Measurements from ENCODE around the gene DHCR24.
A peak's percentile ranks its signal among the peaks of the same experiment; 100 is the strongest.

Gene DHCR24

DNA sequence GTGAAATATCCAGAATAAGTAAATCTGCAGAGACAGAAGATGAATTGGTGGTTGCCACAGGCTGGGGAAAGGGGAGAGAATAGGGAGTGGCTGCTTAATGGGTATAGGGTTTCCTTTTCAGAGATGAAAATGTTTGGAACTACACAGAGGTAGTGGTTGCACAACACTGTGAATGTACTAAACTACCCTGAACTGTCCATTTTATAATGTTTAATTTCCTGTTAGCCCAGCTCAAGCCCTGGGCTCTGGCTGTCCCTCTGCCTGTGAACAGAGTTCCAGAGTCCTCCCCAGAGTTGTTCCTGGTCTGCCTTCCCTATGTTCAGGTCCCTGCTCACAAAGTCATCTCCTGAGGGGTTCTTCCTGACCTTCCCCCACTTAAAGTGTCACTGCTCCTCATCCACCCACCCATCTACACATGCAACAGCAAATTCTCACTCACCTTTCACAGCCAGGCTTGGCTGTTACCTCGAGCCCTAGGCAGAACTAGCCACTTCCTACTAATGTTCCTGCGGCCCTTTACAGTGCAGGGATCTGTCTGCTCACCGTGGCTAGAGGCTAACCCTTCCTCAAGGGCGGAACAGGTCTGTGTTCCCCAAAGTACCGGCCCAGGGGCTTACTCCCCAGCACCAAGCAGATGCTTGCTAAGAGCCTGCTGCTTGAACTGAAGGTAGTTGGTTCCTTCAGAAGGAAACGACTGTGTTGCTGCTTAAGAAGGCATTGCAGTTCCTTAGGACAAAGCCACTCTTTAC lies 22.4 kb downstream of the DHCR24 start:
- no peak for DNase-seq (ENCODE audit: low spot score)

DNA sequence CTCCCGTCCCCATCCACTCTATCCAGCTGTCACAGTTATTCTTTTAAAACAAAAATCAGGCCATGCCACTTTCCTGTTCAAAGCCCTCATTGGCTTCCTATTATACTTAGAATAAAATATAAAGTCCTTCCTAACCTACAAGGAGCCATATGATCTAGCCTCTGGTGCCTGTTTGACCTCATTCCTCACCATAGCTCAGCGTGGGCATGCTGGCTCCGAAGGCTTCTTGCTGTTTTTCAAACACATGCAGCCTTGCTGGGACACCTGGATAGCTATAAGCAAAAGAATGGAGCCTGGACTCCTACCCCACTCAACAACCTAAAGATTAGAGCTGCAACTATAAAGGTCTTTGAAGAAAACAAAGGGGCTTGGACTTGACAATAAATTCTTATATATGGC lies 23.7 kb downstream of the DHCR24 start:
- peak; percentile 35 for DNase-seq (ENCODE audit: low spot score)

DNA sequence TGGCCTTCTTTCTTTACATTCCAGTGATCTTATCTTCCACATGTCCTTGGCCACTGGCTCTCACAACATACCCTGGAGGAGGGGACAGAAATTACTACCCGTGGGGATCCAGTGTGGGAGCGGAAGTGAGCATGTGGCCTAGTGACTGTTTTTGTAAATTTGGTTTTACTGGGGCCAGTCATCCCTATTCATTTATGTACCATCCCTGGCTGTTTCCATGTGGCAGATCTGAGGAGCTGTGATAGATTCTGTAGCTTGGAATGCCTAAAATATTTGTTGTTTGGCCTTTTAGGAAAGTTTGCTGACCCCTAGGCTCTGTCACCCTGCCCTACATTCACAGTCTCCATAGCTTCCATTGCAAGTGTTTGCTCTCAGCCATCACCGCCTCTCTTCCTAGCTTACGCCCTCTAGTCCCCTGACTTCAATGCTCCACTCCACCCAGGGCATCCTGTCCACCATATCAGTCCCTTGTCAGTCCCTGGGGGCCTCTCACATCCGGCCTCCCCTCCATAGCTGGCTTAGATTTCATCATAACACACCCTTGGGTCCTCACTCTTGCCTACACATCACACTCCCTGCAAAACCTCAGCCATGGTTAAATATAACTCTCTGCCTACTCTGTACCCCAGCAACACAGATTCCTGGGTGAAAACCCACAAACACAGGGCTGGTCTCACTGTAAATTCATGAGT lies 25.8 kb downstream of the DHCR24 start:
- DNase-seq (ENCODE audit: low spot score), result no peak

DNA sequence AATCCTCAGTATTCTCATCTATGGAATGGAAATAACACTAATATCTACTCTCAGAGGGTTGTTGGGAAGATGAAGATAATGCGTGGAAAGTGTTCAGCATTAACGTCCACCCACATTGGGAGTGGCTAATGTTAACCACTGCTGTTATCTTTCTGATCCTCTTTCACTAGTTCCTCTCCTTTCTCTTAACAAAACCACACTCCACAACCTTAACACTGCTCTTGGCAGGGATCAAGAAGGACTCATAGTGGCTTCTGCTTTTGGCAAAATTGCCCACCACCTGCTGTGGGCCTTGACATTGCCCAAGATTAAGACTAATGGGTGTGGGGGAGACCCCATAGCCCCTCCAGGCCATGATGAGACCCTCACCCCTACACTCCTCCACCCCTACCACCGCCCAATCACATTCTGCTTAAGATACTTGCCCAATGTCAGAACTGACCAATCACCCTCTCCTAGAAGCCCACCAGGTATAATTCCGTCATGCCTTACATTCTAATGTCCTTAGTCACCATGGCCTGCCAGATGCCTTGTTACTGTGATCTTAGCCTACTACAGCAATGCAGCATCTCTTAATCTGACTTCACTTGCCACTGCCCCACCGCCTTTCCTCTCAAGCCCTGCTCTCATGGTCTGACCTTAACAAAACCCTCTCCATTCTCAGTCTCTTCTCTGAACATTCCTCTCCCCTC lies 27.1 kb downstream of the DHCR24 start:
- no peak for DNase-seq (ENCODE audit: low spot score)

DNA sequence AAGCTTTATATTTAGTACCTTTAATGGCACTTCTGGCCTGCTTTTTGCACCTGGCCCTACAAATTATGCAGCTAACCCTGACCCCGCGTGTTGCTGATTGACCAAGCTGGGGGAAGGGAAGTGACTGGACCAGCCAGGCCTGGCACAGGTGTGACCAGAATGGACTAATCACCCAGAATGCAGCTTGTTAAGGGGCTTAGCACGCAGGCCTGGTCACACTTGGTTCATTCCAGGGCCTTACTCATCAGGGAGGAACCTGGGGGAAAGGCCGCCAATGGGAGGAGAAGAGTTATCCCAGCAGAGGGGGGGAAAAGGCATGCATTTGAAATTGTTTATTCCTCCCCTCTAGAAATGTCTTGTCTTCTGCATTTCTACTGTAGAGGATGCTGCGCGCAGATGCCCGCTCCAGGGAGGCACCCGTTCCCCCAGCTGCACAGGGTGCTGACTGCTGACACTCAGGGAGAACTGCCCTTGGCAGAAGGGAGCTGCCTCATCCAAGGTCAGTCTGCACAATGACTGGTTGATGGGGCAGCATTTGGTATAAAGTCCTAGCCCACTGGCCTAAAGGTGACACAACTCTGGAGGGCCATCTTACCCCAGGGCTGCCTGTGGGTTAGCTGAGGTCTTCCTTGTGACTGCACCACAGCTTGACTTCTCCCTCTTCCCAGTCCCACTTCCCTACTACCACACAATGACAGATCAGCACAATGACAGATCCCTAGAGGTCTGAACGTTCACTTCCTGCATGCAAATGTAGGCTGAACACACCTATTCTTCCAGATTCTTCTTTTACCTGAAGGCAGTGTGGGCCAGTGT lies 29.0 kb downstream of the DHCR24 start:
- no peak for DNase-seq (ENCODE audit: low spot score)

DNA sequence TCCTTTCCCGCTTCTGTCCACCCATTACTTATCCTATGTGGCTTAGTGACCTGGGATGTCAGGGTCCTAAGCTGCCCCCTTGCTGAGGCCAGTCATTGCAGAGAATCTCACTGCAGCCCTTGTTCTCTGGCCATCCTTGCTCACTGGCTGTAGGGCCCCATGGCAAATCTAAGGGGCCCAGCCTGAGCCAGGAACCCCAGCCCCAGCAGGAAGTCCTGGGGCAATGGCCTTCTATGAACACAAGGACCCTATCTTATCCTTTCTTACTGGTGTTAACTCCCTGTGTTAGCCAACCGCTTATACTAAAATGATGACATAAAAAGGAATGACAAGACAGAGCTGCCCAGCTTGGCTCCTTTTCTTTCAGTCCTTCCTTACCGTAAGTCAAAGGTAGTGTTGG lies 29.9 kb downstream of the DHCR24 start:
- DNase-seq (ENCODE audit: low spot score), result no peak

DNA sequence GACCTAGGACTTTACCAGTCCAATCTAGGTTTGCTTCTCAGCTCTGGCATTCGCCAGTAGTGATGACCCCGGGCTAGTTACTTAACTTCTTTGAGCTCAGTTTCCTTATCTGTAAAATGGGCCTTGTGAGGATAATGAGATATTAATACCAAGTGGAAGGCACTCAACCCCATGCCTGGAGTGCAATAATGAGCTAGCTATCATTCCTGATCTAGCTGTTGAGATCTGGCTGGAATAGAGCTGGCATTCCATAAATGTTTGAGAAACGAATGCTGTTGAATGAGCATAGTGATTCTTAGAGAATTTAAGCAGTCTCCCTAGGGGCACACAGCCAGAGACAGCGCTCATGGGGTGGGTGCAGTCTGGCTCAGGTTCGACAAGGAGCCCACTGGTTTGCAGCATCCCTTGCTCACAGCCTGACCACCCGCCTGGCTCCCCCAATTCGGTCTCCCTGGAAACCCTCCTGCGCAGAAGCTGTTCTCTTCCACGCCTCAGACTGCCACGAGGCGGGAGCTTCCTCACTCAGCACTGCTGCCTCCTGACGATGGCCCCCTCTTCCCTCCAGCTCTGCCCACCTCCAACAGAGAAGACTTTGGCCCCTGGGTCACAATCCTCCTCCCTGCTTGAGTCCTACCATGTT lies 32.5 kb downstream of the DHCR24 start:
- no peak for DNase-seq (ENCODE audit: low spot score)

DNA sequence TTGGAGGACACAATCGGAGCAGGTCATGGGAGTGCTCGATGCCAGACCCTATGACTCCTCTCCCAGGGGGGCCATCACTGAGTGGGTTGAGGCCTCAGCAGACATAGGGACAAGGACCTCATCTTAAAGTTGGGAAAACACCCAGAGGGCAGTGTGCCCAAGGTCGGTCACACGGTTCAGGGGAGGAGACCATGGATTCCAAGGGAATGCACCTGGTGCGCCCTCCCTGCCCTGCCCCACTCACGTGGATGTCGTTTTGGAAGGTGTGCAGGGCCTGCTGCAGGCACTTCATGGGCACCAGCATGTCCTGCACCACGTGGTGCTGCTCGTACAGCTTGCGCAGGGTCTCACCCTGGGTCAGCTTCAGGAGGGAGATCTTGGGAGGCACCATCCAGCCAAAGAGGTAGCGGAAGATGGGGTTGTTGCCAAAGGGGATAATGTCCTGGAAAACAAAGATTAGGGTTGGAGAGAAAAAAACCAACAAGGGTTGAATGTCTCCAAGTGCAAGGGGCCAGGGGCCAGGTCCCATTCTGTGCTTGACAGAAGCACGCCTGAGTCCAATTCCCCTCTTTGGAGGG lies 33.1 kb downstream of the DHCR24 start:
- DNase-seq (ENCODE audit: low spot score), result no peak

DNA sequence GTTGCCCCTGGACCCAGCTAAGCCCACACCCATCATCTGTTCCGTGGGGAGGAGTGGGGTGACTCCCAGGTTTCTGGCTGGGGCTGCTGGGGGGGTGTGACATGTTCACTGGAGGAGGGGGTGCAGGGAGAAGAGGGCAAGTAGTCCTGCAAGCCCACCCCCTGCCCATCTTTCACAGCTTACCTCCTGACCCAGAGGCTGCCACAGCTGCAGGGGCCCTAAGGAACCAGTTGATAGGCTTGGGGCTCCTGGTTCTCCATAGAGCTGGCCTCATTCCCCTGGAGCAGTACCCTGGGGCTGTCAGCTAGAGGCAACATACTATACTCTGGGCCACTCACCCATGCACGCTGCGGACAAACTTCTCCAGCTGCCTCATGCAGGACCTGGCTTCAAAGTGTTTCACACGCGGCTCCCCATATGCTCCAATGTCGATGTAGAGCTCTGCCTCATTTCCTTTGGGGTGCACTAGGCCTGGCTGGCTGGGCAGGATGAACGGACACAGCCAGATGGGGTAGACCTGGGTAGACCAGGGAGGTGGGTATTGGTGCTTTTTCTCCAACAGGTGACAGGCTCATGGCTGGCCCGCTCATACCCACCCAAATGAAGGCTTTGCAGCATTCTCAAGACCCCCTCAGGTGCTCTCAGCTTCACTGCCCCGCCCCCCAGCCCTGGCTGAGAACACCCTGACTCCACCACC lies 33.8 kb downstream of the DHCR24 start:
- DNase-seq (ENCODE audit: low spot score), result no peak

DNA sequence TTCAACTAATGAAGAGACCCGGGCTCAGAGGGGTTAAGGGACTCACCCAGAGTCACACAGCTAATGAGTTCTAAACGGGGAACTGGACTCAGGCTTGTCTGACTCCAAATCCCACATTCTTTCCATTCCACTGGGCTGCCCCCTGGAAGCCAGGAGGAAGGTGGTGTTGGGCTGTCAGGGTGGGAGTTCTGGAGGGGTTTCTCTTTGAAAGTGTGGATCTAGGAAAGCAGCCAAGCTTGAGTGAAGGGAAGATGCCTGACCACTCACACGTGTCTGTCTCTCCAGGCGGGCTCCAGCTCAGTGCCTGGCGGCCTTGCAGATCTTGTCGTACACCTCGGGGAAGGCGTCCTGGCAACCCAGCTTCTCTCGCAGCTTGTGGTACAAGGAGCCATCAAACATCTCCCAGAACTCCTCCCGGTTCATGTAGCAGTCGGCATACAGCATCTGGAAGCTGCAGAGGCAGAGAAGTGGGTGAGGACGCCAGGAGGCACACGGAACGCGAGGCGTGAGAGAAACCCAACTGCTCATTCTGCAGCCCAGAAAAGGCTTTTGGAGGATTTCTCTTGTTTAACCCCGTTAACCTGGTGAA lies 35.0 kb downstream of the DHCR24 start:
- no peak for DNase-seq (ENCODE audit: low spot score)

DNA sequence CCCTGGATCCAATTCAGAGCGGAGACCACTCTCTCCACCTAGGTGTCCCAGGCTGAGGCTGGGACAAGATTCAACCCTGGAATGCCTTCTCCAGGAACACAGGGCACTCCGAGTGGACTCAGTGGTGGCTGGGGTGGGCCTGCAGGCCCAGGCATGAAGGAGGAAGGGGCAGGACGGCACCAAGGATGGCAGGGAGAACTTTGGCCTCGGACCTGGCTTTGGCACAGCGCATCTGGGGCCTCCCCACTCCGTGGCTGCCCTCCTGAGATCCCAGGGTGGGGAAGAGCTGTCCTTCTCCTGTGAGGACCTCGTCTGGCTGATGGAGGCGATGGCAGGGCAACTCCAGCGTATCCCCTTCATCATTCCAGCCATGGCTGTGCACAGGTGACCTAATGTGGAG lies 35.6 kb downstream of the DHCR24 start:
- no peak for DNase-seq (ENCODE audit: low spot score)

DNA sequence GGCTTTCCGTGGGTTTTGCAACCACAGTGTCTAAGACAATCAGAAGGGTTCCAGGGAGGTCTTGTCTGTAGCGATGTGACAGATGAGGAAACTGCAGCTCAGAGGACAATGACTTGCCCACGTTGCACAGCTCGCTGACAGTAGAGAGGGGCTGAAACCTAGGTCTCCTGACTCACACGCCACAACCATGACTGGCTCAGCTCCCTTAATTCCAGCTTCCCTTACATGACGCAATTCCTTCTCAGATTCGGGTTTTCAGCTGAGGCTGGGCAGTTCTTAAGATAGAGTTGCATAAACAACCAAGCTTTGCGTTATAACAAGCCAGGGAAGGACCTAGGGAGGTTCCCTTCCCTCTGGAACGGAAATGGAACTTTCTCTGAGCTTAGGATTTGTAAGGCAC lies 36.3 kb downstream of the DHCR24 start:
- no peak for DNase-seq (ENCODE audit: low spot score)

DNA sequence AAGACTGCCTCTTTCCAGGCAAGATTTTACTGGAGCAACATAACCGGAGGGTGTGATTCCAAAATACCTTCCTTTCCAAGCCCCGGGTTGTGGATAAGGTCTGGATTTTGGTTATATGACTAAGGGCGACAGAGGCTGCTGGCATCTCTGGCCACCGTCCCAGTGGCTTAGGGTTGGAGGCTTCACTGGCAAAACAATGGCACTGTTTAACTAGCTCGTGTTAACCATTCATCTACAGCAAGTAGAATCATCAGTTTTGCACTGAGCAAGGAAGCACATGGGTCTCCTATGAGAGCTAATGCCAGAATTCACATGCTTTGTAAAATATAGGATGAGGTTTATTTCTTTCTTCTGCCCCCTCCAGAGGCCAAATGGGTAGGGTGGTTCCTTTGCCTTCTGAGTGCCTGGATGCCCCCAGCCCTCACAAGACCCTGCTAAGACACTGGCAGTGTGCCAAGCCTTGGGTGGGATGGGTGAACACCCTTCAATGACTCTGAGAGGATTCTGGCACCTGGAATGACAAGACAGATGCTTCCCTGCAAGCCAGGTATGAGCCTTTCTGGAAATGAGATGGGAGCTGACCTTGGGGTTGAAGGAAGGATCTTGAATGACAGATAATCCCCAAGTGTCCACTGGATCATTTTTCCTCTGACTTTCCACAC lies 36.8 kb downstream of the DHCR24 start:
- no peak for DNase-seq (ENCODE audit: low spot score)

DNA sequence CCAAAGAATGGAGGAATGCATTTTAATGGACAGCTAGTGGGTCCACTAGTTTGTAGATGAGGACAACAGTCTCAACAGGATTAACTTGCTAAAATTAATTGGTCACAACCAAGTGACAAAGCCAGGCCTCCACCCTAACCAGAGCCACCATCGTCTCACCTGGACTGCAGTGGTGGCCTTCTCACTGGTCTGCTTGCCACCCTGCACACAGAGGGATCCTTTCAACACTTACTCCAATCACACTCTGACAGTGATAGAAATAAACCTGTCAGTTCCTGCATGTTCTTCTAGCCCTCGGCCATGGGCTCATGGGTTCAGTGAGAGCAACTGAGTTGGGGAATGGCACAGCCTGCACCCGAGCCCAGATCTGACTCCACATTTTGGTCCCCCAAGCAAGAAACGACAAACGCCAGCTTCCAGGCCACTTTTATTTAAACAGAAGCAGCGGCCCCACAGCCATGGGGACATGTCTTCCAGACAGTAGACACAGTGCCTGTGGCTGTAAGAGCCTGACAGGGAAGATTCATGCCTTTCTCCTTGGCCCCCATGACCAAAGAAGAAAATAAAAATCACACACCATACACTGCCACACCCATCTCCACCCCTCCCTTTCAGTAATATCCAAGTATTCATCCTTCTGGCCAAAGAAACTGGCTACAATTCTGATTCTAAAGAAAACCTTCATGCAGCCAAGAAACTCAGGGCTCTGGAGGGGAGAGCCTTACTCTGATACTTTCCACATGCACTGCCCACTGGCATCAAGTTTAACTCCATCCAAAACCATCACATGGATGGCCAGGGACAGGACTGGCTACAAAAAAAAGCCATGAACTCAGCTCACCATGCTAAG lies 37.6 kb downstream of the DHCR24 start:
- DNase-seq (ENCODE audit: low spot score), result no peak

DNA sequence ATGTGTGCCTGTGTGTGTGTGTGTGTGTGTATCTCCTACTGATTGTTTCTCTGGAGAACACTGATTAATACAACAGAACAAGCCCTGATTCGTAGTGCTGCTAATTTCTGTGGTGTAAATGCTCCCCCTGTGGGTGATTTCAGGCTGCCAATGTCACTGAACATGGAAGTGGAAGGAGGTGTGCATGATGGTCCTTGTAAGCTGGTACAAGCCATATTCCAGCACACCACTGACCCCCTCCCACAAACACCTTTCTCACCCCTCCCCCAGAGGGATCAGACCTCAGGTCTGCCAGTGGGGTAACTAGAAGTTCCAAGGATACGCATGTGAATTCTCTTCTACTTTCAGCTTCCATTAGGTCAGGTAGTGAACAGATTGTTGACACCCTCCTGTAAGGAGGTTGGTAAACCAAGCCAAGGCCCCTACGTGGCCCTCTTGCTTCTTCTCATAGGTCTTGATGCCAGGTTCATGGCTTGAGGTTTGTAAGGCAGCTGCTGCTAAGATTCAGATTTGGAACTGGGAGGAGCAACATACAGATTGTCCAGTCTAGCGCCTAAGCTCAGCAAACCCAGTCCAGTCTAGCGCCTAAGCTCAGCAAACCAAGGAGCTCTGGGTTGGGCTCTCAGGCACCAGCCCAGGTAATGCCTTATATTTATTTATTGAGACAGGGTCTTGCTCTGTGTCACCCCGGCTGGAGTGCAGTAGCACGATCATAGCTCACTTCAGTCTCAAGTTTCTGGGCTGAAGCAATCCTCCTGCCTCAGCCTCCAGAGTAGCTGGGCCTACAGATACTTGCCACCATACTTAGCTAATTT lies 38.7 kb downstream of the DHCR24 start:
- no peak for DNase-seq (ENCODE audit: low spot score)

DNA sequence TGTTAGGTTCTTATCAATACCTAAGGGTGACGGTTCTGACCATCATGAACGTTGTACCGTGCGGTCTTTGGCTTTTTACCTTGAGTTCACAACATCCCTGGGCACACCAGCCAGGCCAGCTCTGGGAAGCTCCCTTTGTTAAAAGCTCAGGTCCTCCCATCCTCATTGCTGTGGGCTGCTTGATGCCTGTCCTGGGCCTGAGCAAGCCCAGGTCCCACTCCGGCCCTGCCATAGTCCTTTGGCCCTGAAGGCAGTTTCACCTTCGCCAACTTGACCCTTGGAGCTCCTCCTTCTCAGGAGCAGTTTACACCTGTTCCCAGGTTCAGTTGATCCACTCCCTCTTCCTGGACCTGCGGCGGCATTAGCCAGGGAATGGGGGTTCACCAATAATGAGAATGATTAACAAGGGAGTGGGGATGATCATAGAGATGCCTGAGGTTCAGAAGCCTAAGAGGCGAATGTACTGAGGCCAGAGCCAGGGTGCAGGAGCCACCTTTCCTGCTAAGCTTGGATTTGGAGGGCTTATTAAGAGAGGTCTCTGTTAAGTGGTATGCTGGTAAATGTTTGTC lies 40.2 kb downstream of the DHCR24 start:
- no peak for DNase-seq (ENCODE audit: low spot score)

DNA sequence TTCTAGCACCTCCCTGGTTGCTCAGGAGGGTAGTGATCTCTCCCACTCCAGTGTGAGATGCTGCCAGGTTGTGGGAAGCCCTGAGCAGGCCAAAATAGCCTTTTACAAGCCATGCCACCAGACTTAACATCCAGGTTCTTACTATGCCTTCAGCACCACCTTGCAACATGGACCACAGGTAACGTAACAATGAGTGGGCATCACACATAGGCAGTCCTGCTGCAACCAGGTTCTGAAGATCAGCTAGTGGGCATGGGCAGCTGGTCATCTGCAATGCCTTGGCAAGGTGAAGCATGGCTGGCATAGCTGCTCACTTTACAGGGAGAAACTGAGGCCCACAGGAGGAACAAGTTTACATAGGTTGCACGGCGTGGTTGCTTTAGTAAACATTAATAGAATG lies 40.7 kb downstream of the DHCR24 start:
- DNase-seq (ENCODE audit: low spot score), result no peak

DNA sequence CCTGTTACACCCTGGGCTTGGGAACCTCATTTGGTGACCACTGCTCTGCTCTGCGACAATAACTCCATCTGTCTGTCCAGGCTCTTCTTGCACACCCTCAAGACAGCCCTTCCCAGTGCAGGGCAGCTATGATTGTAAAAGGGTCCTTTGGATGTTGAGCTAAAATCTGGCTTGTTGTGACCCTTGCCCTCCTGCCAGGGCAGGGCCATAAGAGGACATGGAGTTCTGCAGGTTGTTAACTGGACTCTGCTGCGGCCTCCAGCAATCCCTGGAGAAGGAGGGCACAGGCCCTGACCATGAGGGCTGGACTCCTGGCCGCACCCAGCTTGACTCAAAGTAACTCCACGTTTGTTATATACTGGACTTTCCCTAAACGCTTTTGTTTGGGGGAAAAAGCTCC lies 41.2 kb downstream of the DHCR24 start:
- DNase-seq (ENCODE audit: low spot score), result no peak
